Lung (tissue), 12 donors: Measurements from ENCODE around the gene CDH4. TPM values are rescaled to one million over a fixed set of nuclear protein-coding genes. Genes with fewer than 3 reads are reported as not detected.

Experiments
- ATAC-seq: fragments of 200-7000 bp; cut with Tn5 transposase; one replicate; pipeline ENCODE4 v1.9.1; 2020; ENCODE audit warnings: moderate number of reproducible peaks; ENCODE audit not compliant: insufficient read depth, low FRiP score
- DNase-seq, 3 donors: peaks; one replicate each; pipeline ENCODE4 v3.0.0-alpha.2; 2013 to 2017
- H3K27ac ChIP-seq, 2 donors: one replicate each; pipeline ENCODE4 v1.5.1; 2013; ENCODE audit warnings: mild to moderate bottlenecking in 2 of 2, moderate library complexity in 2 of 2, control low read depth in 1 of 2, inconsistent platforms in 1 of 2, low read depth in 1 of 2, low read length in 1 of 2
- H3K27me3 ChIP-seq, 3 donors: one replicate each; pipeline ENCODE4 v1.5.1; 2013; ENCODE audit warnings: low read length in 2 of 3; ENCODE audit not compliant: control insufficient read depth in 3 of 3, insufficient read depth in 3 of 3
- H3K36me3 ChIP-seq, 4 donors: one replicate each; pipeline ENCODE4 v1.5.1; 2013; ENCODE audit warnings: low read length in 4 of 4, mild to moderate bottlenecking in 1 of 4, moderate library complexity in 1 of 4; ENCODE audit not compliant: control insufficient read depth in 4 of 4, insufficient read depth in 4 of 4
- H3K4me1 ChIP-seq, 5 donors: one replicate each; pipeline ENCODE4 v1.5.1; 2013; ENCODE audit warnings: low read length in 5 of 5, mild to moderate bottlenecking in 2 of 5, moderate library complexity in 1 of 5; ENCODE audit not compliant: control insufficient read depth in 5 of 5, insufficient read depth in 5 of 5
- H3K4me3 ChIP-seq: one replicate; pipeline ENCODE4 v1.5.1; 2013; ENCODE audit warnings: mild to moderate bottlenecking, control low read depth, moderate library complexity
- H3K9ac ChIP-seq, 2 donors: one replicate each; pipeline ENCODE4 v1.5.1; 2013; ENCODE audit warnings: low read length in 2 of 2, control low read depth in 1 of 2; ENCODE audit not compliant: insufficient read depth in 1 of 2
- H3K9me3 ChIP-seq, 4 donors: one replicate each; pipeline ENCODE4 v1.5.1; 2013; ENCODE audit warnings: low read length in 3 of 4, mild to moderate bottlenecking in 1 of 4, moderate library complexity in 1 of 4; ENCODE audit not compliant: control insufficient read depth in 4 of 4, insufficient read depth in 3 of 4
- WGBS, 2 donors: extraction: QIAGEN DNeasy Blood & Tissue Kit; methylation state at CpG; one replicate each; pipeline ENCODE4 v1.1.7; 2013; 5-methylcytosine and 5-hydroxymethylcytosine counted together
- polyA plus RNA-seq, 2 donors: library from polyadenylated mRNA; stranded (reverse); fragments of 200-250 nt; gene quantifications; one replicate each; pipeline ENCODE4 v1.2.1, GENCODE V29; 2013
- total RNA-seq, 2 donors: library from RNA; depleted of rRNA in 1 of 2; stranded (reverse); fragments of >200 nt in 1 of 2; gene quantifications; one replicate each; pipeline ENCODE4 v1.2.1, GENCODE V29; 2014 to 2021
- TF ChIP-seq, protein P1 (sequence below): IDR thresholded peaks from 2 replicates; pipeline ENCODE4 v1.5.1; 2012; ENCODE audit warnings: mild to moderate bottlenecking; ENCODE audit errors: control extremely low read depth, extremely low read depth
- donor health status: control.
- donor health status: control.
- donor health status: Bipolar disorder and iron deficiency.
- donor health status: healthy.
- donor health status: DM: yes; HTN: yes; CAD: no.

CDH4 gene
- total and polyA plus RNA-seq, 4 donors, result 0.10 to 2.1 (median 0.34) TPM

DNA sequence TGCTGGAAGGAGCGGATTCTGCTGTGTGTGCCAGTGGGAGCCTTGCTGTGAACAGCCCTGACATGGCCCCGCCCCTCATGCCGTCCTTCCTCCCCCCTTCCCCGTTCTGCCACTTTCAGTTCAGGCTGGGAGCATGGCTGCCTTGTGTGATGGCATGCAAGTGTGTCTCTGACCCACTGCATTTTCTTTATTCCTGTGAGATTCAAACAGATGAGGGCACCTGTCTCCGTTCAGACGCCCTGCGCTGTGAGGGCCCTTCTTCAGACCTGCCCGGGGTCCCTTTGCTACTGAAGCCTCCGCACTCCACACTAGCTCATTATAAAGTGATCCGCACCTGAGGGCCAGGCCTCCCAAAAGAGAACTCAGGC, 725.3 kb downstream of the CDH4 start:
- Histone ChIP-seq H3K9me3 (no peaks in the 10 kb centered on the region), H3K27ac (no peak overlapping the region), H3K9ac (no peak overlapping the region), H3K4me1 (no peaks in the 10 kb centered on the region), H3K4me3 (no peak overlapping the region), H3K36me3 (peaks cover 0 to 31% (median 9%) of the 10 kb centered on the region in 4 donors), H3K27me3 (no peaks in the 10 kb centered on the region)
- ATAC-seq (no peak), DNase-seq (no peak)
- WGBS, 2 donors, result 96 to 98% methylated on average over 10 of the region's 10 CpGs
- TF ChIP-seq, protein P1, sequence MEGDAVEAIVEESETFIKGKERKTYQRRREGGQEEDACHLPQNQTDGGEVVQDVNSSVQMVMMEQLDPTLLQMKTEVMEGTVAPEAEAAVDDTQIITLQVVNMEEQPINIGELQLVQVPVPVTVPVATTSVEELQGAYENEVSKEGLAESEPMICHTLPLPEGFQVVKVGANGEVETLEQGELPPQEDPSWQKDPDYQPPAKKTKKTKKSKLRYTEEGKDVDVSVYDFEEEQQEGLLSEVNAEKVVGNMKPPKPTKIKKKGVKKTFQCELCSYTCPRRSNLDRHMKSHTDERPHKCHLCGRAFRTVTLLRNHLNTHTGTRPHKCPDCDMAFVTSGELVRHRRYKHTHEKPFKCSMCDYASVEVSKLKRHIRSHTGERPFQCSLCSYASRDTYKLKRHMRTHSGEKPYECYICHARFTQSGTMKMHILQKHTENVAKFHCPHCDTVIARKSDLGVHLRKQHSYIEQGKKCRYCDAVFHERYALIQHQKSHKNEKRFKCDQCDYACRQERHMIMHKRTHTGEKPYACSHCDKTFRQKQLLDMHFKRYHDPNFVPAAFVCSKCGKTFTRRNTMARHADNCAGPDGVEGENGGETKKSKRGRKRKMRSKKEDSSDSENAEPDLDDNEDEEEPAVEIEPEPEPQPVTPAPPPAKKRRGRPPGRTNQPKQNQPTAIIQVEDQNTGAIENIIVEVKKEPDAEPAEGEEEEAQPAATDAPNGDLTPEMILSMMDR, result no peak

DNA sequence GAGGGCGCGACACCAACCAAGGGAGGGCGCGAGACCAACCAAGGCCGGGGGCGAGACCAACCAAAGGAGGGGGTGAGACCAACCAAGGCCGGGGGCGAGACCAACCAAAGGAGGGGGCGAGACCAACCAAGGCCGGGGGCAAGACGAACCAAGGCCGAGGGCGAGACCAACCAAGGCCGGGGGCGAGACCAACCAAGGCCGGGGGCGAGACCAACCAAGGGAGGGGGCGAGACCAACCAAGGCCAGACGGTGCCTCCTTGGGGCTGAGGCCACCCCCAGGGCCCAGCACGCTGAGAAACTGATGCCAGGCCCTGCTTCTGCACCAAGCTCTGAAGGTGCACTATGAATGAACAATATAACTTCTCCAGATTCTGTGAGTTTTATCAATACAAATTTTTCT, 726.4 kb downstream of the CDH4 start:
- Histone ChIP-seq H3K36me3 (peaks cover 0 to 30% (median 5%) of the 10 kb centered on the region in 4 donors), H3K4me3 (no peak overlapping the region), H3K27ac (no peak overlapping the region), H3K9me3 (no peaks in the 10 kb centered on the region), H3K4me1 (no peaks in the 10 kb centered on the region), H3K27me3 (no peaks in the 10 kb centered on the region), H3K9ac (no peak overlapping the region)
- ATAC-seq (no peak), DNase-seq (no peak)
- TF ChIP-seq, protein P1, result no peak
- 96 to 99% methylated on average over 20 of the region's 20 CpGs for WGBS, 2 donors

DNA sequence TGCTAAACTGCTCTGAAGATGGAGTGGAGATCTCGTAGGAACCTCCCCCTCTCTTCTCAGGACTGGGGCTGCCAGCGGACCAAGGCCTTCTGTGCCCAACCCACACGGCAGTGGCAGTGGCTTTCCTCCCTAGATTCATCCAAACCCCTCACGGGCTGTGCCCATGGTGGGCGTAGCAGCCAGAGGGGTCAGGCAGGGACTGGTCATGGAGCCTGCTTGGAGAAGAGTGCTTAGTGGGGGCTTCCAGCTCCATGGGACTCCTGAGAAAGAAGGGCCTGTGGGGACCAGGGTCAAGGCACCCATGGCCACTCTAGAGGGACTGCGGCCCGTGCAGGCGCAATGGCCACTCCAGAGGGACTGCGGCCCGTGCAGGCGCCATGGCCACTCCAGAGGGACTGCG, 727.0 kb downstream of the CDH4 start:
- H3K9me3 ChIP-seq, result no peaks in the 10 kb centered on the region
- no peak overlapping the region for H3K27ac ChIP-seq
- H3K27me3 ChIP-seq, result no peaks in the 10 kb centered on the region
- H3K4me3 ChIP-seq, result no peak overlapping the region
- DNase-seq, result no peak
- no peak overlapping the region for H3K9ac ChIP-seq
- no peaks in the 10 kb centered on the region for H3K4me1 ChIP-seq
- WGBS, 2 donors, result 98 to 99% methylated on average over 12 of the region's 12 CpGs
- no peak for ATAC-seq
- peaks cover 0 to 24% (median 4%) of the 10 kb centered on the region in 4 donors for H3K36me3 ChIP-seq
- TF ChIP-seq, protein P1, result no peak
